ENCODE results near the gene SPACA7.

DNA sequence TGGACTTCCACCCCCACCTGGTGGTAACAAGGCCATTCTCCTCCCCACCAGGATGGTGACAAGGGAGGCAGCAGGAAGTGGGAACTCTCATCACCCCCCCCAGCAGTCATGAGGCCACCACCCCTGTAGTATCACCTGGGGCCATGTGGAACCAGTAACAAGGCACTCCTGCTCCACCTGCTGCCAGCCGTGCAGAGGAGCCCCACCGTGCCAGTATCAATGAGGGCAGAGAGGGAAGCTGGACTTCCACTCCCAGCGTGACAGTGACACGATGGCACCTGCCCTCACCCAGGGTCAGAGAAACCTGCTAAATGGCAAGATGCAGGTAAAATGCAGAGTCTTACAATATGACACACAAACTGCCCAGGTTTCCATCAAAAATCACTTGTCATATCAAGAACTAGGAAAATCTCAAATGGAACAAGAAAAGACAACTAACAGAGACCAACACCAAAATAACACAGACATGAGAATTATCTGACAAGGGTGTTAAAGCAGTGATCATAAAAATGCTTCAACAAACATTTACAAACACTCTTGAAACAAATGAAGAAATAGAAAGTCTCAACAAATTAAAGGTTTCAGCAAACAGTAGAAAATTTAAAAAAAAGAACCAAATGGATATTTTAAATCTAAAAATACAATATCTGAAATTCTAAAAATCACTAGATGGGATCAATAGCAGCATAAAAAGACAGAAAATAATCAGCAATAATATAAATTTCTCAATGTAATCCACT, 9.1 kb upstream of the SPACA7 start:
- TF ChIP-seq ZZZ3 (CRISPR knock-in tag; IDR thresholded peaks at IDR 0.05; ENCODE audit: borderline replicate concordance) (no peak), EZH2 (conservative IDR thresholded peaks at IDR 0.05; ENCODE audit: low read depth, low read length) (no peak)

All from HepG2 (cell line).